HG03342 (cell line): ENCODE data around the gene COL11A2.

ENCODE experiments used
- ATAC-seq: cut with Tn5 transposase; IDR thresholded peaks from one replicate; pipeline ENCODE4 v1.9.1; 2021; ENCODE audit warnings: mild to moderate bottlenecking, moderate library complexity; ENCODE audit not compliant: unreplicated experiment

Gene COL11A2

GRCh38 chr6:33193619-33194018, 1.4 kb upstream of the COL11A2 start:
- ATAC-seq = no peak

GRCh38 chr6:33192671-33193602, 670 bp upstream of the COL11A2 start:
- ATAC-seq = no peak

- ATAC-seq = no peak
These were observed 723 bp downstream of the COL11A2 start for GRCh38 chr6:33191383-33192104.

- ATAC-seq = no peak
These were observed 1.7 kb downstream of the COL11A2 start for GRCh38 chr6:33190504-33191107.

GRCh38 chr6:33189625-33190448, 2.4 kb downstream of the COL11A2 start:
- no peak for ATAC-seq

GRCh38 chr6:33189164-33189563, 3.1 kb downstream of the COL11A2 start:
- no peak for ATAC-seq

- ATAC-seq = no peak
These were observed 4.5 kb downstream of the COL11A2 start for GRCh38 chr6:33187809-33188208.

GRCh38 chr6:33185654-33186187, 6.5 kb downstream of the COL11A2 start:
- ATAC-seq = no peak

GRCh38 chr6:33185190-33185589, 7.1 kb downstream of the COL11A2 start:
- no peak for ATAC-seq

- ATAC-seq = no peak
These were observed 9.1 kb downstream of the COL11A2 start for GRCh38 chr6:33183071-33183683.

- no peak for ATAC-seq
These were observed 11.1 kb downstream of the COL11A2 start for GRCh38 chr6:33181141-33181540.

- no peak for ATAC-seq
These were observed 13.4 kb downstream of the COL11A2 start for GRCh38 chr6:33178755-33179475.

GRCh38 chr6:33177552-33178446, 14.5 kb downstream of the COL11A2 start:
- no peak for ATAC-seq

- no peak for ATAC-seq
These were observed 15.4 kb downstream of the COL11A2 start for GRCh38 chr6:33176906-33177305.

- no peak for ATAC-seq
These were observed 16.7 kb downstream of the COL11A2 start for GRCh38 chr6:33175436-33176069.

GRCh38 chr6:33174784-33175183, 17.5 kb downstream of the COL11A2 start:
- ATAC-seq = no peak

- ATAC-seq = no peak
These were observed 18.6 kb downstream of the COL11A2 start for GRCh38 chr6:33173535-33174180.
